H9 (cell line): ENCODE results near the gene EPHB2. TPM values are rescaled to one million over a fixed set of nuclear protein-coding genes. Genes with fewer than 3 reads are reported as not detected.

Experiments used
- DNase-seq: peaks from one replicate; pipeline ENCODE4 v3.0.0-alpha.2; 2017
- H2AFZ ChIP-seq: one replicate; pipeline ENCODE4 v1.6.1; 2013; ENCODE audit warnings: mild to moderate bottlenecking, low read length, control low read depth, moderate library complexity
- H2AK5ac ChIP-seq: 2 replicates; pipeline ENCODE4 v1.6.1; 2013; ENCODE audit warnings: low read length, control low read depth, mixed read lengths; ENCODE audit not compliant: insufficient read length
- H2BK120ac ChIP-seq: one replicate; pipeline ENCODE4 v1.6.1; 2013; ENCODE audit warnings: low read depth, mild to moderate bottlenecking, low read length, control low read depth, inconsistent platforms; ENCODE audit not compliant: poor library complexity, severe bottlenecking
- H2BK12ac ChIP-seq: 2 replicates; pipeline ENCODE4 v1.6.1; 2013; ENCODE audit warnings: low read length, control low read depth, mixed read lengths, low read depth; ENCODE audit not compliant: insufficient read length
- H2BK15ac ChIP-seq: 2 replicates; pipeline ENCODE4 v1.6.1; 2013; ENCODE audit warnings: low read depth, low read length, control low read depth
- H2BK20ac ChIP-seq: one replicate; pipeline ENCODE4 v1.6.1; 2013; ENCODE audit warnings: low read depth, mild to moderate bottlenecking, low read length, control low read depth, inconsistent platforms; ENCODE audit not compliant: poor library complexity, severe bottlenecking
- H2BK5ac ChIP-seq: 2 replicates; pipeline ENCODE4 v1.6.1; 2013; ENCODE audit warnings: low read length, control low read depth, mixed read lengths; ENCODE audit not compliant: insufficient read length
- H3K14ac ChIP-seq: 2 replicates; pipeline ENCODE4 v1.6.1; 2013; ENCODE audit warnings: low read length, control low read depth; ENCODE audit not compliant: insufficient read depth
- H3K18ac ChIP-seq: 2 replicates; pipeline ENCODE4 v1.6.1; 2013; ENCODE audit warnings: low read depth, mild to moderate bottlenecking, mixed read lengths, low read length, control low read depth; ENCODE audit not compliant: insufficient read length
- H3K23ac ChIP-seq: 2 replicates; pipeline ENCODE4 v1.6.1; 2013; ENCODE audit warnings: low read length, control low read depth, mixed read lengths, low read depth; ENCODE audit not compliant: insufficient read length
- H3K23me2 ChIP-seq: 2 replicates; pipeline ENCODE4 v1.6.1; 2013; ENCODE audit warnings: low read depth, mild to moderate bottlenecking, mixed read lengths, low read length, control low read depth; ENCODE audit not compliant: insufficient read length, poor library complexity, severe bottlenecking
- H3K27ac ChIP-seq: 2 replicates; pipeline ENCODE4 v1.5.1; 2013; ENCODE audit warnings: low read length, control low read depth, mixed read lengths, low read depth; ENCODE audit not compliant: insufficient read length
- H3K27me3 ChIP-seq: 2 replicates; pipeline ENCODE4 v1.6.1; 2013; ENCODE audit warnings: low read length, control low read depth, inconsistent platforms; ENCODE audit not compliant: insufficient read depth
- H3K4ac ChIP-seq: 2 replicates; pipeline ENCODE4 v1.6.1; 2013; ENCODE audit warnings: low read depth, mild to moderate bottlenecking, control low read depth, inconsistent platforms, low read length, moderate library complexity
- H3K4me1 ChIP-seq: 2 replicates; pipeline ENCODE4 v1.6.1; 2013; ENCODE audit warnings: low read length, control low read depth, inconsistent platforms; ENCODE audit not compliant: insufficient read depth
- H3K4me2 ChIP-seq: 2 replicates; pipeline ENCODE4 v1.6.1; 2013; ENCODE audit warnings: low read length, control low read depth, mixed read lengths; ENCODE audit not compliant: insufficient read length, insufficient read depth
- H3K56ac ChIP-seq: 2 replicates; pipeline ENCODE4 v1.6.1; 2013; ENCODE audit warnings: low read depth, mild to moderate bottlenecking, mixed read lengths, low read length, control low read depth; ENCODE audit not compliant: insufficient read length
- H3K79me1 ChIP-seq: 2 replicates; pipeline ENCODE4 v1.6.1; 2013; ENCODE audit warnings: low read depth, mild to moderate bottlenecking, moderate library complexity, low read length, control low read depth, inconsistent platforms; ENCODE audit not compliant: insufficient read depth, poor library complexity, severe bottlenecking
- H3K79me2 ChIP-seq: 2 replicates; pipeline ENCODE4 v1.6.1; 2013; ENCODE audit warnings: low read length, control low read depth, inconsistent platforms; ENCODE audit not compliant: insufficient read depth
- H3K9ac ChIP-seq: 2 replicates; pipeline ENCODE4 v1.6.1; 2013; ENCODE audit warnings: low read length, control low read depth, mixed read lengths; ENCODE audit not compliant: insufficient read length; ENCODE audit errors: extremely low read depth
- H3K9me3 ChIP-seq: one replicate; pipeline ENCODE4 v1.6.1; 2013; ENCODE audit warnings: low read depth, low read length, inconsistent platforms; ENCODE audit not compliant: control insufficient read depth
- H3T11ph ChIP-seq: one replicate; pipeline ENCODE4 v1.6.1; 2013; ENCODE audit warnings: mild to moderate bottlenecking, low read length, control low read depth, inconsistent platforms
- H4K20me1 ChIP-seq: one replicate; pipeline ENCODE4 v1.6.1; 2013; ENCODE audit not compliant: control insufficient read depth, insufficient read length, insufficient read depth
- H4K5ac ChIP-seq: 2 replicates; pipeline ENCODE4 v1.6.1; 2013; ENCODE audit warnings: low read depth, mild to moderate bottlenecking, mixed read lengths, low read length, control low read depth; ENCODE audit not compliant: insufficient read length
- H4K8ac ChIP-seq: replicated peaks from 2 replicates; pipeline ENCODE4 v1.6.1; 2013; ENCODE audit warnings: low read length, control low read depth, mixed read lengths, low read depth; ENCODE audit not compliant: insufficient read length
- H4K91ac ChIP-seq: 2 replicates; pipeline ENCODE4 v1.6.1; 2013; ENCODE audit warnings: low read depth, mild to moderate bottlenecking, moderate library complexity, mixed read lengths, low read length, control low read depth; ENCODE audit not compliant: insufficient read length
- H3K27ac Mint-ChIP-seq, 3 experiments: 2 replicates in 2 of 3; 3 replicates in 1 of 3; pipeline ENCODE4 v1.8.0; 2020 to 2021; ENCODE audit warnings: mixed read lengths in 3 of 3, mild to moderate bottlenecking in 1 of 3, moderate library complexity in 1 of 3
- H3K27me3 Mint-ChIP-seq: 2 replicates; pipeline ENCODE4 v1.8.0; 2021; ENCODE audit warnings: low read depth, mild to moderate bottlenecking, moderate library complexity, mixed read lengths
- H3K36me3 Mint-ChIP-seq, 3 experiments: 2 replicates in 2 of 3; 3 replicates in 1 of 3; pipeline ENCODE4 v1.8.0; 2020 to 2021; ENCODE audit warnings: low read depth in 3 of 3, mixed read lengths in 3 of 3; ENCODE audit not compliant: insufficient read depth in 1 of 3
- H3K4me1 Mint-ChIP-seq, 2 experiments: 2 replicates each; pipeline ENCODE4 v1.8.0; 2020; ENCODE audit warnings: mixed read lengths in 2 of 2
- H3K4me3 Mint-ChIP-seq, 2 experiments: 2 replicates in 1 of 2; 3 replicates in 1 of 2; pipeline ENCODE4 v1.8.0; 2020 to 2021; ENCODE audit warnings: mild to moderate bottlenecking in 2 of 2, mixed read lengths in 2 of 2, moderate library complexity in 1 of 2
- H3K9me3 Mint-ChIP-seq, 2 experiments: 2 replicates in 1 of 2; 3 replicates in 1 of 2; pipeline ENCODE4 v1.8.0; 2020; ENCODE audit warnings: mild to moderate bottlenecking in 2 of 2, mixed read lengths in 2 of 2, moderate library complexity in 1 of 2
- CTCF ChIP-seq: fragments of 200-600 bp; sonication (generic); conservative IDR thresholded peaks from 3 replicates; pipeline ENCODE4 v1.8.0; 2021; ENCODE audit warnings: antibody characterized with exemption, mild to moderate bottlenecking
- WGBS: extraction: QIAGEN DNeasy Blood & Tissue Kit; methylation state at CpG from one replicate; pipeline ENCODE4 v1.1.7; 2013; ENCODE audit warnings: missing lambda C conversion rate, low lambda C conversion rate, mixed read lengths; ENCODE audit not compliant: insufficient read length; ENCODE audit errors: extremely low coverage; 5-methylcytosine and 5-hydroxymethylcytosine counted together
- total RNA-seq: library from RNA; stranded (reverse); gene quantifications from 2 replicates; pipeline ENCODE4 v1.2.1, GENCODE V29; 2021

Gene EPHB2
- total RNA-seq, 1 experiment from 2014 or later: 9.5 TPM

- Histone ChIP-seq H2AFZ (no peak overlapping the region), H3K14ac (no peak overlapping the region), H2BK12ac (no peak overlapping the region), H4K8ac (no peak overlapping the region), H3K79me1 (no peaks in the 10 kb centered on the region), H2AK5ac (no peak overlapping the region), H3K9ac (no peak overlapping the region), H2BK15ac (no peak overlapping the region), H3K4ac (no peak overlapping the region), H2BK5ac (no peak overlapping the region), H2BK20ac (no peak overlapping the region), H3K23me2 (no peaks in the 10 kb centered on the region), H3K27ac (no peak overlapping the region), H3K79me2 (no peaks in the 10 kb centered on the region), H4K5ac (no peak overlapping the region), H3K4me2 (no peak overlapping the region), H3K27me3 (no peaks in the 10 kb centered on the region), H3K9me3 (no peaks in the 10 kb centered on the region), H3K4me1 (peaks cover 7% of the 10 kb centered on the region; the same call in 1 of the 2 replicates), H3K56ac (no peak overlapping the region), H4K91ac (no peak overlapping the region), H3T11ph (no peak overlapping the region), H3K23ac (no peak overlapping the region), H2BK120ac (no peak overlapping the region), H4K20me1 (no peaks in the 10 kb centered on the region), H3K18ac (no peak overlapping the region)
- peaks cover 0 to 7% of the 10 kb centered on the region in 2 experiments; a peak in 3 of 4 replicates for H3K4me1 Mint-ChIP-seq
- no peak for DNase-seq
- H3K9me3 Mint-ChIP-seq: no peaks in the 10 kb centered on the region
- H3K36me3 Mint-ChIP-seq: no peaks in the 10 kb centered on the region
- no peak overlapping the region for H3K4me3 Mint-ChIP-seq
- peaks cover 5% of the 10 kb centered on the region; the same call in 1 of the 2 replicates for H3K27me3 Mint-ChIP-seq
- H3K27ac Mint-ChIP-seq: no peak overlapping the region; a peak in 1 of 7 replicates
- TF ChIP-seq CTCF: no peak
- no CpG with 5 or more reads among the region's 13 CpGs for WGBS
These were observed 32.4 kb upstream of the EPHB2 start for GRCh38 chr1:22677931-22678896.
